ENCODE data around the gene RANBP17.

The RANBP17 gene

DNA sequence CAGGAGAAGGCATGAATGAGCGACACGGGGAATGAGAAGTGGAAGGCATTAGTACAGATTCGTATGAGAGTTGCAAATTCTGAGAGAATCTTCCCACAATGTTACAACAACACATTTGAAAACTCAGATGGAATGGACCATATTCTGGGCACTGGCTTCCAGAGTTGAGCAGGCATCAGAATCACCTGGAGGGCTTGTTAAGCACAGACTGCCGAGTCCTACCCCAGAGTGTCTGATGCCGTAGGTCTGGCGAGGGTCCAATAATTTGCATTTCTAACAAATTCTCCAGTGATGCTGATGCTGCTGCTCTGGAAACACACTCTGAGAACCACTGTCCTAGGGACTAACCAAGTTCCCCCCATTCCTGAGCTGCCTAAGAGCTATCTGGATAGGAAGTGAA lies 444.3 kb downstream of the RANBP17 start:
- TF ChIP-seq PRDM10 (tag by site-specific recombination; IDR thresholded peaks at IDR 0.05) (peak; percentile 63), ZNF140 (tag by site-specific recombination; IDR thresholded peaks at IDR 0.05) (no peak), ZNF10 (tag by site-specific recombination; IDR thresholded peaks at IDR 0.05) (0 out of 2 replicates have a peak, but pooled peaks have one; percentile 20), ZFP3 (tag by site-specific recombination; IDR thresholded peaks at IDR 0.05; ENCODE audit: low read depth) (no peak), ZBTB17 (tag by site-specific recombination; IDR thresholded peaks at IDR 0.05) (peak; percentile 77), KLF10 (tag by site-specific recombination; IDR thresholded peaks at IDR 0.05) (0 out of 2 replicates have a peak, but pooled peaks have one; percentile 0)
- no peak overlapping the region for H3K4me3 ChIP-seq (ENCODE audit: low read depth, low read length)
- H3K27ac ChIP-seq (ENCODE audit: extremely low read depth, low read depth, low read length), result no peak overlapping the region
- ChIA-PET POLR2A (no interaction called here), CTCF (no interaction called here)
- no peaks in the 10 kb centered on the region for H3K9me3 ChIP-seq (ENCODE audit: control insufficient read depth, insufficient read depth, low read depth, low read length)
- peaks cover 8% of the 10 kb centered on the region for H3K4me1 ChIP-seq (ENCODE audit: control insufficient read depth, insufficient read depth, low read length)
- peaks cover 0 to 4% of the 10 kb centered on the region in 2 experiments; a peak in 1 of 3 replicates for H3K36me3 ChIP-seq (ENCODE audit: control insufficient read depth in 2 of 2, insufficient read depth in 1 of 2, low read length in 2 of 2)

- ChIA-PET POLR2A (no interaction called here), CTCF (no interaction called here)
- no peak for TF ChIP-seq ZNF16 (tag by site-specific recombination; IDR thresholded peaks at IDR 0.05; ENCODE audit: low read depth)
- TF ChIP-seq ZSCAN23 (tag by site-specific recombination; IDR thresholded peaks at IDR 0.05), result no peak
- TF ChIP-seq FEZF1 (tag by site-specific recombination; IDR thresholded peaks at IDR 0.05), result peak; percentile 70
- peak; percentile 77 for TF ChIP-seq OSR2 (tag by site-specific recombination; IDR thresholded peaks at IDR 0.05)
- no peak for TF ChIP-seq ZNF521 (tag by site-specific recombination; IDR thresholded peaks at IDR 0.05)
- no peak for TF ChIP-seq SP3 (tag by site-specific recombination; IDR thresholded peaks at IDR 0.05)
- TF ChIP-seq GLIS1 (tag by site-specific recombination; IDR thresholded peaks at IDR 0.05), result peak; percentile 95
- TF ChIP-seq ZBTB8A (tag by site-specific recombination; IDR thresholded peaks at IDR 0.05), result peak; percentile 65
- TF ChIP-seq REPIN1 (tag by site-specific recombination; IDR thresholded peaks at IDR 0.05; ENCODE audit: low read depth), result no peak
- TF ChIP-seq ZSCAN30 (tag by site-specific recombination; IDR thresholded peaks at IDR 0.05), result no peak
- no peak for TF ChIP-seq ZNF747 (tag by site-specific recombination; IDR thresholded peaks at IDR 0.05)
- TF ChIP-seq, protein P1, sequence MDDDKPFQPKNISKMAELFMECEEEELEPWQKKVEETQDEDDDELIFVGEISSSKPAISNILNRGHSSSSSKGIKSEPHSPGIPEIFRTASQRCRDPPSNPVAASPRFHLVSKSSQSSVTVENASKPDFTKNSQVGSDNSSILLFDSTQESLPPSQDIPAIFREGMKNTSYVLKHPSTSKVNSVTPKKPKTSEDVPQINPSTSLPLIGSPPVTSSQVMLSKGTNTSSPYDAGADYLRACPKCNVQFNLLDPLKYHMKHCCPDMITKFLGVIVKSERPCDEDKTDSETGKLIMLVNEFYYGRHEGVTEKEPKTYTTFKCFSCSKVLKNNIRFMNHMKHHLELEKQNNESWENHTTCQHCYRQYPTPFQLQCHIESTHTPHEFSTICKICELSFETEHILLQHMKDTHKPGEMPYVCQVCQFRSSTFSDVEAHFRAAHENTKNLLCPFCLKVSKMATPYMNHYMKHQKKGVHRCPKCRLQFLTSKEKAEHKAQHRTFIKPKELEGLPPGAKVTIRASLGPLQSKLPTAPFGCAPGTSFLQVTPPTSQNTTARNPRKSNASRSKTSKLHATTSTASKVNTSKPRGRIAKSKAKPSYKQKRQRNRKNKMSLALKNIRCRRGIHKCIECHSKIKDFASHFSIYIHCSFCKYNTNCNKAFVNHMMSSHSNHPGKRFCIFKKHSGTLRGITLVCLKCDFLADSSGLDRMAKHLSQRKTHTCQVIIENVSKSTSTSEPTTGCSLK (tag by site-specific recombination; IDR thresholded peaks at IDR 0.05), result no peak
- no peak for TF ChIP-seq ZNF621 (tag by site-specific recombination; IDR thresholded peaks at IDR 0.05)
- TF ChIP-seq ZNF335 (tag by site-specific recombination; conservative IDR thresholded peaks at IDR 0.05), result peak; percentile 91
- no peak for TF ChIP-seq ZNF660 (tag by site-specific recombination; IDR thresholded peaks at IDR 0.05)
- TF ChIP-seq ZSCAN4 (tag by site-specific recombination; IDR thresholded peaks at IDR 0.05), result no peak
- TF ChIP-seq ZNF658 (tag by site-specific recombination; IDR thresholded peaks at IDR 0.05), result no peak
- TF ChIP-seq SCRT2 (tag by site-specific recombination; IDR thresholded peaks at IDR 0.05), result no peak
- TF ChIP-seq ZBTB48 (tag by site-specific recombination; IDR thresholded peaks at IDR 0.05), result peak; percentile 85
- no peak for TF ChIP-seq ZNF174 (tag by site-specific recombination; IDR thresholded peaks at IDR 0.05)
- TF ChIP-seq KLF1 (tag by site-specific recombination; IDR thresholded peaks at IDR 0.05), result no peak
- TF ChIP-seq ZNF510 (tag by site-specific recombination; IDR thresholded peaks at IDR 0.05; ENCODE audit: insufficient replicate concordance), result no peak
- TF ChIP-seq KLF17 (tag by site-specific recombination; IDR thresholded peaks at IDR 0.05), result no peak
Measured at GRCh38 chr5:171306781-171307591, 445.2 kb downstream of the RANBP17 start.

More at GRCh38 chr5:171306781-171307591, 445.2 kb downstream of the RANBP17 start:
- Histone ChIP-seq H3K27ac (ENCODE audit: extremely low read depth, low read depth, low read length) (no peak overlapping the region), H3K9me3 (ENCODE audit: control insufficient read depth, insufficient read depth, low read depth, low read length) (no peaks in the 10 kb centered on the region), H3K36me3 (ENCODE audit: control insufficient read depth in 2 of 2, insufficient read depth in 1 of 2, low read length in 2 of 2) (peaks cover 0 to 4% of the 10 kb centered on the region in 2 experiments; a peak in 1 of 3 replicates), H3K4me3 (ENCODE audit: low read depth, low read length) (no peak overlapping the region), H3K4me1 (ENCODE audit: control insufficient read depth, insufficient read depth, low read length) (peaks cover 8% of the 10 kb centered on the region)
